22Rv1 (cell line): ENCODE data around the gene DAB2.

Experiments used
- ZFX ChIP-seq: fragments of 450-650 bp; IDR thresholded peaks from 2 replicates; pipeline ENCODE4 v1.6.1; 2017; ENCODE audit warnings: antibody characterized with exemption, borderline replicate concordance
- TF ChIP-seq, protein P1 (sequence below): fragments of 450-650 bp; IDR thresholded peaks from 2 replicates; pipeline ENCODE4 v1.5.1; 2017; ENCODE audit warnings: mild to moderate bottlenecking

DNA sequence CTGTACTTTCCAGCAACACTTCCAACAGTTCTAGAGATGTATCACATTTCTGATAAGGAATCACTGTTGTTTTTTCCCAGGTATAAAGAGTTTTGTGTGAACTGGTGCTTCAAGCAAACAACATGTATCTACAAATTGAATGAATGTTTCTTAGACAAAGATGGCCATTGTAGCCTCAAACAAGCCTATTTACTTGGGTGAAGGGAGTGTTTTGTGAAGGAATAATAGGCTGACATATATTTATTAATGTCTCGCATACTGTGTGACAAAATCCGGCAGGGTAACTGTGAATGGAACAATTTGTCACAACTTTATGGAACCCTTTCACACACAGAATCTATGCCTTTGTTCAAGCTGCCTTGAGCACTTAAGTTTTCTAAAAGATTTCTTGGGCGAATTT is 24.8 kb upstream of the DAB2 start:
- TF ChIP-seq, protein P1, sequence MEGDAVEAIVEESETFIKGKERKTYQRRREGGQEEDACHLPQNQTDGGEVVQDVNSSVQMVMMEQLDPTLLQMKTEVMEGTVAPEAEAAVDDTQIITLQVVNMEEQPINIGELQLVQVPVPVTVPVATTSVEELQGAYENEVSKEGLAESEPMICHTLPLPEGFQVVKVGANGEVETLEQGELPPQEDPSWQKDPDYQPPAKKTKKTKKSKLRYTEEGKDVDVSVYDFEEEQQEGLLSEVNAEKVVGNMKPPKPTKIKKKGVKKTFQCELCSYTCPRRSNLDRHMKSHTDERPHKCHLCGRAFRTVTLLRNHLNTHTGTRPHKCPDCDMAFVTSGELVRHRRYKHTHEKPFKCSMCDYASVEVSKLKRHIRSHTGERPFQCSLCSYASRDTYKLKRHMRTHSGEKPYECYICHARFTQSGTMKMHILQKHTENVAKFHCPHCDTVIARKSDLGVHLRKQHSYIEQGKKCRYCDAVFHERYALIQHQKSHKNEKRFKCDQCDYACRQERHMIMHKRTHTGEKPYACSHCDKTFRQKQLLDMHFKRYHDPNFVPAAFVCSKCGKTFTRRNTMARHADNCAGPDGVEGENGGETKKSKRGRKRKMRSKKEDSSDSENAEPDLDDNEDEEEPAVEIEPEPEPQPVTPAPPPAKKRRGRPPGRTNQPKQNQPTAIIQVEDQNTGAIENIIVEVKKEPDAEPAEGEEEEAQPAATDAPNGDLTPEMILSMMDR = no peak
- no peak for TF ChIP-seq ZFX
